GM23248 (cell line): Measurements from ENCODE around the gene KCNC1. TPM values are rescaled to one million over a fixed set of nuclear protein-coding genes. Genes with fewer than 3 reads are reported as not detected.

ENCODE experiments used
- DNase-seq: peaks from one replicate; pipeline ENCODE4 v3.0.0-alpha.2; 2015
- H2AFZ ChIP-seq: fragments of 200-600 bp; sonication (generic); 2 replicates; pipeline ENCODE4 v1.6.1; 2016; ENCODE audit warnings: antibody characterized with exemption
- H3F3A ChIP-seq: fragments of 200-600 bp; sonication (generic); 2 replicates; pipeline ENCODE4 v1.6.1; 2016; ENCODE audit warnings: mild to moderate bottlenecking, antibody characterized with exemption, mixed run types; ENCODE audit not compliant: insufficient read depth
- H3K27ac ChIP-seq: fragments of 200-600 bp; sonication (generic); 2 replicates; pipeline ENCODE4 v1.5.1; 2016; ENCODE audit warnings: mild to moderate bottlenecking
- H3K27me3 ChIP-seq: fragments of 200-600 bp; sonication (generic); replicated peaks from 2 replicates; pipeline ENCODE4 v1.6.1; 2016; ENCODE audit warnings: mild to moderate bottlenecking; ENCODE audit not compliant: insufficient read depth
- H3K36me3 ChIP-seq: fragments of 200-600 bp; sonication (generic); 2 replicates; pipeline ENCODE4 v1.6.1; 2016; ENCODE audit warnings: low read depth, mild to moderate bottlenecking
- H3K4me1 ChIP-seq: fragments of 200-600 bp; sonication (generic); 2 replicates; pipeline ENCODE4 v1.6.1; 2016; ENCODE audit warnings: mild to moderate bottlenecking; ENCODE audit not compliant: insufficient read depth
- H3K4me2 ChIP-seq: fragments of 200-600 bp; sonication (generic); one replicate; pipeline ENCODE4 v1.6.1; 2016; ENCODE audit warnings: mild to moderate bottlenecking; ENCODE audit not compliant: unreplicated experiment
- H3K4me3 ChIP-seq: fragments of 200-600 bp; sonication (generic); 2 replicates; pipeline ENCODE4 v1.5.1; 2016; ENCODE audit warnings: mild to moderate bottlenecking
- H3K79me2 ChIP-seq: fragments of 200-600 bp; sonication (generic); 2 replicates; pipeline ENCODE4 v1.6.1; 2016; ENCODE audit warnings: mild to moderate bottlenecking; ENCODE audit not compliant: insufficient read depth
- H3K9ac ChIP-seq: fragments of 200-600 bp; sonication (generic); 2 replicates; pipeline ENCODE4 v1.6.1; 2016; ENCODE audit warnings: mild to moderate bottlenecking
- H3K9me2 ChIP-seq: fragments of 200-600 bp; sonication (generic); 2 replicates; pipeline ENCODE4 v1.6.1; 2016; ENCODE audit warnings: mixed run types, mild to moderate bottlenecking, moderate library complexity; ENCODE audit not compliant: insufficient read depth
- H3K9me3 ChIP-seq: fragments of 200-600 bp; sonication (generic); one replicate; pipeline ENCODE4 v1.6.1; 2017; ENCODE audit warnings: low read depth
- H4K20me1 ChIP-seq: fragments of 200-600 bp; sonication (generic); 2 replicates; pipeline ENCODE4 v1.6.0; 2016; ENCODE audit not compliant: insufficient read depth
- EZH2 ChIP-seq: fragments of 200-600 bp; sonication (generic); IDR thresholded peaks from 2 replicates; pipeline ENCODE4 v1.6.1; 2018; ENCODE audit warnings: antibody characterized with exemption, mild to moderate bottlenecking; ENCODE audit not compliant: insufficient read depth, poor library complexity, severe bottlenecking
- EZH2phosphoT487 ChIP-seq: fragments of 200-600 bp; sonication (generic); IDR thresholded peaks from 2 replicates; pipeline ENCODE4 v1.6.1; 2018; ENCODE audit warnings: antibody characterized with exemption, moderate library complexity, mild to moderate bottlenecking, low read depth; ENCODE audit not compliant: insufficient read depth
- WGBS, 2 experiments: methylation state at CpG; one replicate each; pipeline ENCODE4 v1.1.6; 2015 to 2017; ENCODE audit warnings: low lambda C conversion rate in 2 of 2, low coverage in 1 of 2; ENCODE audit errors: missing lambda C conversion rate in 2 of 2; 5-methylcytosine and 5-hydroxymethylcytosine counted together
- in situ Hi-C: fragments of 300-500 bp; cut with MboI; formaldehyde crosslinking; loops from 2 replicates; pipeline ENCODE4 v1.15.0; 2020
- polyA plus RNA-seq: library from polyadenylated mRNA; unstranded; fragments of >200 nt; fragmentation: Nextera tagmentation; extraction: Ambion mirVana; gene quantifications from 2 replicates; pipeline ENCODE4 v1.2.1, GENCODE V29; 2016
- total RNA-seq: library from RNA; depleted of rRNA; stranded (reverse); fragments of >200 nt; shearing (Covaris generic); gene quantifications from 2 replicates; pipeline ENCODE4 v1.2.3, GENCODE V29; 2014

KCNC1 gene
- total and polyA plus RNA-seq, 2 experiments from 2014 or later, result not detected

GRCh38 chr11:17713851-17714250, 20.7 kb upstream of the KCNC1 start:
- no peaks in the 10 kb centered on the region for H3K36me3 ChIP-seq
- DNase-seq, result no peak
- no peaks in the 10 kb centered on the region for H3K4me1 ChIP-seq
- WGBS, 2 experiments, result 0% methylated on average over 1 of the region's 1 CpG
- H3K9ac ChIP-seq, result no peak overlapping the region
- H3F3A ChIP-seq, result no peaks in the 10 kb centered on the region
- H3K4me2 ChIP-seq, result no peak overlapping the region
- no peaks in the 10 kb centered on the region for H3K9me3 ChIP-seq
- no peaks in the 10 kb centered on the region for H4K20me1 ChIP-seq
- H3K27me3 ChIP-seq, result peaks cover 39% of the 10 kb centered on the region
- no peaks in the 10 kb centered on the region for H3K9me2 ChIP-seq
- no peak overlapping the region for H3K4me3 ChIP-seq
- H2AFZ ChIP-seq, result no peak overlapping the region
- H3K27ac ChIP-seq, result no peak overlapping the region
- no peaks in the 10 kb centered on the region for H3K79me2 ChIP-seq
- in situ Hi-C loops, result no loop called here
- TF ChIP-seq EZH2phosphoT487, result no peak
- TF ChIP-seq EZH2, result no peak

GRCh38 chr11:17714356-17714854, 20.2 kb upstream of the KCNC1 start:
- H3K9me2 ChIP-seq, result no peaks in the 10 kb centered on the region
- no peaks in the 10 kb centered on the region for H4K20me1 ChIP-seq
- no peaks in the 10 kb centered on the region for H3K36me3 ChIP-seq
- H3F3A ChIP-seq, result no peaks in the 10 kb centered on the region
- WGBS, 2 experiments, result 30 to 39% methylated on average over 8 of the region's 8 CpGs
- H3K4me3 ChIP-seq, result no peak overlapping the region
- TF ChIP-seq EZH2, result no peak
- TF ChIP-seq EZH2phosphoT487, result no peak
- H3K9ac ChIP-seq, result no peak overlapping the region
- no peaks in the 10 kb centered on the region for H3K9me3 ChIP-seq
- no peaks in the 10 kb centered on the region for H3K79me2 ChIP-seq
- no peak overlapping the region for H2AFZ ChIP-seq
- no peaks in the 10 kb centered on the region for H3K4me1 ChIP-seq
- no peak overlapping the region for H3K27ac ChIP-seq
- no peak for DNase-seq
- in situ Hi-C loops, result no loop called here
- no peak overlapping the region for H3K4me2 ChIP-seq
- peaks cover 43% of the 10 kb centered on the region for H3K27me3 ChIP-seq

- Histone ChIP-seq H3K9ac (no peak overlapping the region), H3K36me3 (no peaks in the 10 kb centered on the region), H4K20me1 (no peaks in the 10 kb centered on the region), H3K4me3 (no peak overlapping the region), H2AFZ (no peak overlapping the region), H3K27ac (no peak overlapping the region), H3K27me3 (peaks cover 43% of the 10 kb centered on the region), H3K9me3 (no peaks in the 10 kb centered on the region), H3K79me2 (no peaks in the 10 kb centered on the region), H3F3A (no peaks in the 10 kb centered on the region), H3K4me2 (no peak overlapping the region), H3K9me2 (no peaks in the 10 kb centered on the region), H3K4me1 (no peaks in the 10 kb centered on the region)
- DNase-seq, result no peak
- in situ Hi-C loops, result no loop called here
- TF ChIP-seq EZH2, result no peak
- no peak for TF ChIP-seq EZH2phosphoT487
- WGBS, 2 experiments, result 18 to 42% methylated on average over 3 to 4 of the region's 4 CpGs
Observed at GRCh38 chr11:17714870-17715269, 19.7 kb upstream of the KCNC1 start.

GRCh38 chr11:17716807-17717206, 17.8 kb upstream of the KCNC1 start:
- no peak for DNase-seq
- H3F3A ChIP-seq, result no peaks in the 10 kb centered on the region
- in situ Hi-C loops, result no loop called here

GRCh38 chr11:17718015-17718414, 16.6 kb upstream of the KCNC1 start:
- H3K9ac ChIP-seq, result no peak overlapping the region
- in situ Hi-C loops, result no loop called here
- no peak overlapping the region for H3K4me2 ChIP-seq

More at GRCh38 chr11:17716807-17717206, 17.8 kb upstream of the KCNC1 start:
- Histone ChIP-seq H3K9me2 (no peaks in the 10 kb centered on the region), H3K4me2 (no peak overlapping the region), H3K4me3 (no peak overlapping the region), H2AFZ (no peak overlapping the region), H3K9ac (no peak overlapping the region), H3K27ac (no peak overlapping the region), H3K9me3 (no peaks in the 10 kb centered on the region), H3K4me1 (no peaks in the 10 kb centered on the region), H4K20me1 (no peaks in the 10 kb centered on the region), H3K27me3 (peaks cover 57% of the 10 kb centered on the region), H3K36me3 (no peaks in the 10 kb centered on the region), H3K79me2 (no peaks in the 10 kb centered on the region)
- TF ChIP-seq EZH2, result no peak
- no peak for TF ChIP-seq EZH2phosphoT487
- WGBS, 2 experiments, result 60 to 62% methylated on average over 2 of the region's 2 CpGs

More at GRCh38 chr11:17718015-17718414, 16.6 kb upstream of the KCNC1 start:
- Histone ChIP-seq H3F3A (no peaks in the 10 kb centered on the region), H2AFZ (no peak overlapping the region), H3K9me3 (no peaks in the 10 kb centered on the region), H3K27me3 (peaks cover 58% of the 10 kb centered on the region), H3K9me2 (no peaks in the 10 kb centered on the region), H3K4me3 (no peak overlapping the region), H3K27ac (no peak overlapping the region), H3K4me1 (no peaks in the 10 kb centered on the region), H3K79me2 (no peaks in the 10 kb centered on the region), H4K20me1 (no peaks in the 10 kb centered on the region), H3K36me3 (no peaks in the 10 kb centered on the region)
- TF ChIP-seq EZH2, result no peak
- TF ChIP-seq EZH2phosphoT487, result no peak
- WGBS, 2 experiments, result 59 to 61% methylated on average over 7 of the region's 7 CpGs
- no peak for DNase-seq
